ENCODE data around the gene COL6A1.
A peak's percentile ranks its signal among the peaks of the same experiment; 100 is the strongest.
"Not testable (repeated sequence)": the region's sequence is repeated elsewhere in the genome, so short reads cannot be mapped to it uniquely, and the experiment has no call there.

Gene COL6A1

GRCh38 chr21:45966791-45967394 is 14.7 kb upstream of the COL6A1 start:
- DNase-seq: no peak

GRCh38 chr21:45969921-45970673 is 11.5 kb upstream of the COL6A1 start:
- DNase-seq: no peak

DNA sequence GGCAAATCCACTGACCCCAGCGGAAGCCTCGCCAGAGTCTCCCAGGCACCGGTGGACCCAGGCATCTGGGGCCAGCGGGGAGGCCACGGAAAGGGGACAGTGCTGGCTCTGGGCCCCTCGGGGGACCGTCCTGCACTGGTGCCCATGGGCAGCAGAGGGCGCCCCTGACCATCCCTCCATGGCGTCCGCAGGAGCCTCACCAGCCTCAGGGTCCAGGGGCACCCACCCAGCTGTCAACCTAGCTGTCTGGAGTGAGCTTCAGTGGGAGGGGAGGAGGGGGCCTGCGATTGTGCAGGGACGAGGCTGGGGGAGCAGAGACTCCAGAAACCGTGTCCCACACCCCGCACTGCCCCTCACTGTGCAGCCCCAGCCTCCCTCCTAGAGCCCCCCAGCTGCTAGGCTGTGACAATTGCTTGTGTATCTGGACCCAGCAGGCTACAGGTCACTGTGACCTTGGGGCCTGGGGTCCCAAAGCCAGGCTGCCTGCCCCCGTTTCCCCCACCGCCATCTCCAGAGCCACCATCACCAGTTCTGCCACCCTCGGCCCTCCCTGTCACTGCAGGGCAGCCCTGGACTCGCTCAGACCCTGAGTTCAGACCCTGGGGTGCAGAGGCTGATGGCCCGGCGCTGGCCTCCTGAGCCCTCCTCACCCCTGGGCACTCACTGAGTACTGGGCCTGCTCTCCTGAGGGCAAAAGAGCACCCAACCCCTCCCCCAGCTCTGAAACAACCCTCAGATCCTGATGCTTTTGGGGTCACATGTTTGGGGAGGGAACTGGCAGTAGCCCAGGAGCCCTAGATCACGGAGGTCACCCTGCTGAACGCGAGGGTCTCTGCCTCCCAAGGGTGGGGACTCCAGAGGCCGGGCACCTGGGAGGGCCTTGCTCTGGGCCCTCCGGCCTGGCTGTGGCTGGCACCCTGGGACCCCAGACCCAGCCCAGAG is 10.6 kb upstream of the COL6A1 start:
- DNase-seq: peak; percentile 79

GRCh38 chr21:45971616-45972352 is 9.8 kb upstream of the COL6A1 start:
- DNase-seq: no peak

GRCh38 chr21:45972353-45972715 is 9.2 kb upstream of the COL6A1 start:
- no peak for DNase-seq

GRCh38 chr21:45972716-45973474 is 8.7 kb upstream of the COL6A1 start:
- DNase-seq: peak; percentile 64

DNA sequence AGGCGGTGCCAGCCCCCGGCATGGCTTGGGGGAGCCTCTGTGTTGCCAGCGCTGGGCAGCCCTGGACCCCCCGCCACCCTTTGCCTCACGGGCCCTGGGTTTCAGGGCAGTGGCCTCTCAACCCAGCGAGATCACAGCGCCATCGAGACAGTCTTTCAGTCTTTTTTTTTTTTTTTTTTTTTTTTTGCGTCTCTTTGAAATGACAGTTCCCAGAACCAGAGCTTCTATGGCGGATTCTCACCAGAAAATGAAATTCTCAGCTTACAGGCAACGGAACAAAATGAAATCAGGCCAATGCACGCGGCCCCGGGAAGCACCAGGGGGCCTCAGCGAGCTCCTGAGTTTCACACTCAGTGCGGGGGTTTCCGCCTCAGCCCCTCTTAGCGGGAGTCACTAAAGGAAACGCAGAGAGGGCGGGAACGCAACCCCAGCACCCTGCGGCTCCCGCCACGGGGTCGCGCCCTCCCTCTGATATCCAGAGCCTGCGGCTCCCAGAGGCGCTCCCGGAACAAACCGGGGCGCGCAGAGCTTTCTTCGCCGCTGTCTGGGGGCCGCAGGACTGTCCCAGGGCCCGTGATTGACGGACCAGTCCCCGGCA is 8.0 kb upstream of the COL6A1 start:
- peak; percentile 77 for DNase-seq

DNA sequence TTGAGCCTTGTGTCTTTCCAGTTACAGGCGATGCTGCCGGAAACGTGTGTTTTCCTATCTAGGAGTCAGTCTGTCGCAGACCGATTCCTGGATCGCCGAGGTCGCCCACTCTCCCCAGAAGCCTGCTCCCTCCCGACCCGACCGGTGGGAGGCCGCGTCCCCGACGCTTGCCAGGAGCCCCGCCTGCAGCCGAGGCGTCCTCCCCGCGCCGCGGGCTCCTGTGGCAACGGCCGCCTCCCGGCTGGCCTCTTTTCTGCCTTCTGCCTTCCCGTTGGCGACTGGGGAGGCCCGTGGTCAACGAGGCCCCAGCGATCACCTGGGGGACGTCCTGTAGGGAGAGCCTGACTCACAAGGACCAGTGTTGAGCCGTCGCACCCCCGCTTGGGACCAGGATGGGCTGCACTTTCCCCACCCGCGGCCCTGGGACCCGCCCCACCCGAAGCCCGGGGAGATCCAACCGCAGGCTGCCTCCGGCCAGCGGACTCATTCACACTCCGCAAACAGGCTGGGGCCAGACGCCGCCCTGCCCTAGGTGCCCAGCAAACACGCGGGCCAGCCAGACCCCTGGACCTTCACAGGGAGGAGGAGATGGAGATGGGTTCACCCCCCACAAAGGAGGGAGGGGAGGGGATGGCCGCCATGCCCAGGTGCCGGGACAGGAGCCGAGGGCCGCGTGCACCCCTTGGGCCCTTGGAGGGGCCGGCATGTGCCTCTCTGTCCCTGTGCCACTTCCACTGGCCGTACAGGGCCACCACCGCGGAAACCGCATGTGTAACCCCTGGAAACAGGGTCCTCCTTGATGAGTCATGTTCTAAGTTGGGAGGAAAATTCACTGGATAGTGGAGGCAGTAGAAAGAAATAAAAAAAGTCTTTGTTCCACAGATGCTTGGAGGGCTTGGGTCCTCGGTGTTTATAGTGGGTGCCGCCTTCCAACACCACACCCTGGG is 7.2 kb upstream of the COL6A1 start:
- DNase-seq: no peak

DNA sequence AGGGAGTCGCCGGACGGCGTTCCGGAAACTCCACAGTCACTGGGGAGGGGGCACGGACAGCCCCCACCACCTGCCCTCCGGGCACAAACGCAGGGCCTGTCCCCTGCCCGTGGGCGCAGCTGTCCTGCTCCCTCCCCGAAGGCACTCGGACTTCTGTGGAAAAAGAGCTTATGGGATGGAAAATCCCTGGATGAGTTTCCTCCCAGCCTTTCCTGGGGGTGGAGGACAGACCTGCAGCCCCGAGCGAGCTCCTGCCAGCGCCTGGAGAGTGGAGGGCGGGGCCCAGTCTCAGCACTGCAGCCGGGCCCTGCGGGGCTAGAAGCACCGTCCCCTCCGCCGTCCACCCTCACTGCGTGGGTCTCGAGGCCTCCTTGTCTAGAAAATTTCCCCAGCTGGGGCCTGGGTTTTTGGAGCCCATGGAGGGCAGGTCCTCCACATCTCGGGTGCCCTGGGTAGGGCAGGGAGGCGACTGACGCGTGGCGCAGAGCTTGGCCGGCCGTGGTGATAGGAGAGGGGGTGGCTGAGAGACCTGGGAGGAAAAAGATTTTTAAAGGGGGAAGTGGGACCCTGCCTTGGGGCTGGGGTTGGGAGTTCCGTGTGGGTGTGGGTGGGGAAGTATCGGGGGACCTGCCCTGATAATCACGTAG is 6.4 kb upstream of the COL6A1 start:
- no peak for DNase-seq

DNA sequence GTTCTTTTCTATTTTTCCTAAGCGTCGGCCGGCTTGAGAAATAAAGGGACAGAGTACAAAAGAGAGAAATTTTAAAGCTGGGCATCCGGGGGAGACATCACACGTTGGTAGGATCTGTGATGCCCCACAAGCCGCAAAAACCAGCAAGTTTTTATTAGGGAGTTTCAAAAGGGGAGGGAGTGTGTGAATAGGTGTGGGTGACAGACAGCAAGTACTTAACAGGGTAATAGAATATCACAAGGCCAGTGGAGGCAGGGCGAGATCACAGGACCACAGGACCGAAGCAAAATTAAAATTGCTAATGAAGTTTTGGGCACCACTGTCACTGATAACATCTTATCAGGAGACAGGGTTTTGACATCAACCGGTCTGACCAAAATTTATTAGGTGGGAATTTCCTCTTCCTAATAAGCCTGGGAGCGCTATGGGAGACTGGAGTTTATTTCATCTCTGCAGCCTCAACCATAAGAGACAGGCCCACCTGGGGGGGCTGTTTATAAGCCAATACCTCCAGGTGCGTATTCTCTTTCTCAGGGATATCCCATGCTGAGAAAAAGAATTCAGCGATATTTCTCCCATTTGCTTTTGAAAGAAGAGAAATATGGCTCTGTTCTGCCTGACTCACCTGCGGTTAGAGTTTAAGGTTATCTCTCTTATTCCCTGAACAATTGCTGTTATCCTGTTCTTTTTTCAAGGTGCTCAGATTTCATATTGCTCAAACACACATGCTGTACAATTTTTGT is 5.7 kb upstream of the COL6A1 start:
- not testable (repeated sequence) for DNase-seq

DNA sequence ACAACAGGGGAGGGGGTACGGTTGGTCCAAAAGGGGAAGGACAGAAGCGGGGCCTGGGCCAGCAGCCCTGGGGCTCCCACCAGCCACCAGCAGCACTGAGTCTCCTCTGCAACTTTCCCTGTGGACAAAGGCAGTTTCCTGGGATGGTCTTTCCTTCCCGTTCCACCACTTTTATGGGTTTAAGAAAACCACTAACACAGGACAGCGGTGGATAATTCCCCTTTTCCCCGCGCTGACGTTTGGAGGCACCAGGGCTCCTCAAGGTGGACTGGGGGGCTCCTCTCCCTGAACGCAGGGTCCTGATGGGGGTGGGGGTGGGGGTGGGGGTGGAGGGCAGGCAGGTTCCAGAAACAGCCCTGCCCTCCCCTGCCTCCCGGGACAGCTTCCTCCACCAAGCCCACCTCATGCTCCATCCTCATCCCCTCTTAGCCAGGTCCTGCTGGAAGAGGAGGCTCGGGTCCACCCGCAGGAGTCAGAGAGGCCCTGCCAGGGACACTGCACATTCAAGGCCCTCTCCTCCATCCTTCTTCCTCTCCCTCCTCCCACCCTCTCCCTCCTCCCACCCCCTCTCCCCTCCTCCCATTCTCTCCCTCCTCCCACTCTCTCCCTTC is 4.8 kb upstream of the COL6A1 start:
- DNase-seq: no peak

- DNase-seq: no peak
Observed at GRCh38 chr21:45977396-45977795, 4.2 kb upstream of the COL6A1 start.

DNA sequence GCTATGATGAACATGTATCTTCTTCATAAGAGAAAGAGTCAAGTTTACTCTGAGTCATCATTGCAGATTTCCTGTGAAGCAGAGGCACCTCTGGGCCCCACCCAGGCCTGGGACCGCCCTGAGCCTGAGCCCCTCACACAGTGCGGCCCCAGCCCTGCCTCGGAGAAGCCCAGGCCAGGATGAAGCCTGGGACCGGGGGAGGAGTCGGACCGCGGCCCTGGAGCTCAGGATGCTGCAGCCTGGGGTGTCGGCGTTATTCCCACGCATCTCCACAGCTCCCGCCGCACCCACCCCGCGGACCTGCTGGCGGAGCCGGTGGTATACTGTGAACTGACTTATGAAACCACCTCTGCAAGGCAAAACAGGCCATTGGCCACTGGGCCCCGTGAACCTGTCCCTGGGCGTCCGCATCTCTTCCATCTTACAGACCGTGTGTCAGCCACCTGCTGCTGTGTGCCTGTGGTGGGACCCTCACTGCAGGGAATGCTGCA is 2.4 kb upstream of the COL6A1 start:
- DNase-seq: no peak

- no peak for DNase-seq
Observed at GRCh38 chr21:45979651-45980050, 1.9 kb upstream of the COL6A1 start.

DNA sequence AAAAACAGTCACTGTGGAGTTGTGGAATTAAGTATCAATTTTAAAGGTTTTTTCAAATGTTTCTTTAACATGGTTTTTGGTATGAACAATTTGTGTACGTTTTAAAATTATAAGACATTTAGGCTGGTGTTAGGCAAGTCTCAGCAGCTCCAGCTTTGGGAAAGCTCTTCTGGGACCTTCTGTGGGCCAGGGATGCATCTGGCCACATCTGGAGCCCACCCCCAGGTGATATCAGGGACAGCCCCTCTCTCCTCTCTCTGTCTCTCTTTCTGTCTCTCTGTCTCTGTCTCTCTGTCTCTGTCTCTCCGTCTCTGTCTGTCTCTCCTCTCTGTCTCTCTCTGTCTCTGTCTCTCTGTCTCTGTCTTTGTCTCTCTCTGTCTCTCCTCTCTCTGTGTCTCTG is 1.3 kb upstream of the COL6A1 start:
- DNase-seq: no peak

DNA sequence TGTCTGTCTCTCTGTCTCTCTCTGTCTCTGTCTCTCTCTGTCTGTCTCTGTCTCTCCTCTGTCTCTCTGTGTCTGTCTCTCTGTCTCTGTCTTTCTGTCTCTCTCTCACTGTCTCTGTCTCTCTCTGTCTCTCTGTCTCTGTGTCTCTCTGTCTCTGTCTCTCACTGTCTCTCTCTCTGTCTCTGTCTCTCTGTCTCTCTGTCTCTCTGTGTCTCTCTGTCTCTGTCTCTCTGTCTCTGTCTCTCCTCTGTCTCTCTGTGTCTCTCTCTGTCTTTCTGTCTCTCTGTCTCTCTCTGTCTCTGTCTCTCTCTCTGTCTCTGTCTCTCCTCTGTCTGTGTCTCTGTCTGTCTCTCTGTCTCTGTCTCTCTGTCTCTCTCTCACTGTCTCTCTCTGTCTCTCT is 873 bp upstream of the COL6A1 start:
- no peak for DNase-seq

- DNase-seq: no peak
Observed at GRCh38 chr21:45982092-45982757, 655 bp downstream of the COL6A1 start.
